ENCODE measurements around the gene CHAT.

Gene CHAT

DNA sequence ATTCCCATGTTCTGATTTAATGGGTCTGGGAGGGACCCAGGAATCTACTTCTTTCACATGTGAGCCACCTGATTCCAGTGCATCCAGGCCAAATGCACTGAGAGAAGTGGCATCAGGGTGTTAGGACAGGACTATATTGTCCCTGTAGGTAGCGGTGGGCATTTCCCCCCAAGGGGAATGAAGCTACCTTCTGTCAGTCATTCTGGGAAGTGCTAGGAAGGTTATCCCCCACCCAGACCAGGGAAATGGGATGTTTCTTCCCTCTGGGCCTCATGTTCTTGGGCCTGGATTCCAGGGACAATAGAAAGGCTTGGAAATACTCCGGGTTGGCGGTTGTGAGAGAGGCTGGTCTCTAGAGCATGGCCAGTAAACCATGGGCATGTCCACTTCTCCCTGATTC is 86.4 kb downstream of the CHAT start (continued):
- TF ChIP-seq, protein P1, sequence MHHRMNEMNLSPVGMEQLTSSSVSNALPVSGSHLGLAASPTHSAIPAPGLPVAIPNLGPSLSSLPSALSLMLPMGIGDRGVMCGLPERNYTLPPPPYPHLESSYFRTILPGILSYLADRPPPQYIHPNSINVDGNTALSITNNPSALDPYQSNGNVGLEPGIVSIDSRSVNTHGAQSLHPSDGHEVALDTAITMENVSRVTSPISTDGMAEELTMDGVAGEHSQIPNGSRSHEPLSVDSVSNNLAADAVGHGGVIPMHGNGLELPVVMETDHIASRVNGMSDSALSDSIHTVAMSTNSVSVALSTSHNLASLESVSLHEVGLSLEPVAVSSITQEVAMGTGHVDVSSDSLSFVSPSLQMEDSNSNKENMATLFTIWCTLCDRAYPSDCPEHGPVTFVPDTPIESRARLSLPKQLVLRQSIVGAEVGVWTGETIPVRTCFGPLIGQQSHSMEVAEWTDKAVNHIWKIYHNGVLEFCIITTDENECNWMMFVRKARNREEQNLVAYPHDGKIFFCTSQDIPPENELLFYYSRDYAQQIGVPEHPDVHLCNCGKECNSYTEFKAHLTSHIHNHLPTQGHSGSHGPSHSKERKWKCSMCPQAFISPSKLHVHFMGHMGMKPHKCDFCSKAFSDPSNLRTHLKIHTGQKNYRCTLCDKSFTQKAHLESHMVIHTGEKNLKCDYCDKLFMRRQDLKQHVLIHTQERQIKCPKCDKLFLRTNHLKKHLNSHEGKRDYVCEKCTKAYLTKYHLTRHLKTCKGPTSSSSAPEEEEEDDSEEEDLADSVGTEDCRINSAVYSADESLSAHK (tag by site-specific recombination; IDR thresholded peaks at IDR 0.05), result no peak
- TF ChIP-seq ZNF677 (tag by site-specific recombination; IDR thresholded peaks at IDR 0.05) (no peak), ZIC2 (tag by site-specific recombination; IDR thresholded peaks at IDR 0.05) (no peak), ZXDB (tag by site-specific recombination; IDR thresholded peaks at IDR 0.05) (no peak)

DNA sequence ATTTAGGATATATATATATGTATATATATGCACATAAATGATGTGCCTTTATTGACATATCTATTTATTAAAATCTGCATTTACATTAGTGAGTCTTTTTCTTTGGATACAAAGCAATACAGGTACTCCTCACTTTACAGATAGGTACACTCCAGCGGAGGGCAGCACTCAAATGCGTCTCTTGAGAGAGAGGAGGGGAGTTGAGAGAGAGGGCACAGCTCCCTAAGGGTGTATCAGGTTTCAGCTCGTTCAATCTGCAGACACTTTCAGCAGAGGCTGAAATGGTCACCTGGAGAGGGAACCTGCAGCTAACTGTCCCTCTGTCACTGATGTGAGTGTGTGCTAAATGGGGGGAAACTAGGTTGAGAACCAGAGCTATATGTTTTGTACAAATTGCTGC is 87.2 kb downstream of the CHAT start:
- no peaks in the 10 kb centered on the region for H3K9me3 ChIP-seq (ENCODE audit: control insufficient read depth, insufficient read depth, low read depth, low read length)
- ChIA-PET CTCF (interaction anchor here (0.6 to 1.0 kb wide), 3 partner anchors 13 to 524 kb away, joined by 3 to 4 read pairs (median 3); no protein-coding TSS in a partner anchor), POLR2A (no interaction called here)
- TF ChIP-seq GLIS1 (tag by site-specific recombination; IDR thresholded peaks at IDR 0.05), result peak; percentile 58
- no peak for TF ChIP-seq ZNF654 (tag by site-specific recombination; IDR thresholded peaks at IDR 0.05; ENCODE audit: low read depth)
- TF ChIP-seq, protein P2, sequence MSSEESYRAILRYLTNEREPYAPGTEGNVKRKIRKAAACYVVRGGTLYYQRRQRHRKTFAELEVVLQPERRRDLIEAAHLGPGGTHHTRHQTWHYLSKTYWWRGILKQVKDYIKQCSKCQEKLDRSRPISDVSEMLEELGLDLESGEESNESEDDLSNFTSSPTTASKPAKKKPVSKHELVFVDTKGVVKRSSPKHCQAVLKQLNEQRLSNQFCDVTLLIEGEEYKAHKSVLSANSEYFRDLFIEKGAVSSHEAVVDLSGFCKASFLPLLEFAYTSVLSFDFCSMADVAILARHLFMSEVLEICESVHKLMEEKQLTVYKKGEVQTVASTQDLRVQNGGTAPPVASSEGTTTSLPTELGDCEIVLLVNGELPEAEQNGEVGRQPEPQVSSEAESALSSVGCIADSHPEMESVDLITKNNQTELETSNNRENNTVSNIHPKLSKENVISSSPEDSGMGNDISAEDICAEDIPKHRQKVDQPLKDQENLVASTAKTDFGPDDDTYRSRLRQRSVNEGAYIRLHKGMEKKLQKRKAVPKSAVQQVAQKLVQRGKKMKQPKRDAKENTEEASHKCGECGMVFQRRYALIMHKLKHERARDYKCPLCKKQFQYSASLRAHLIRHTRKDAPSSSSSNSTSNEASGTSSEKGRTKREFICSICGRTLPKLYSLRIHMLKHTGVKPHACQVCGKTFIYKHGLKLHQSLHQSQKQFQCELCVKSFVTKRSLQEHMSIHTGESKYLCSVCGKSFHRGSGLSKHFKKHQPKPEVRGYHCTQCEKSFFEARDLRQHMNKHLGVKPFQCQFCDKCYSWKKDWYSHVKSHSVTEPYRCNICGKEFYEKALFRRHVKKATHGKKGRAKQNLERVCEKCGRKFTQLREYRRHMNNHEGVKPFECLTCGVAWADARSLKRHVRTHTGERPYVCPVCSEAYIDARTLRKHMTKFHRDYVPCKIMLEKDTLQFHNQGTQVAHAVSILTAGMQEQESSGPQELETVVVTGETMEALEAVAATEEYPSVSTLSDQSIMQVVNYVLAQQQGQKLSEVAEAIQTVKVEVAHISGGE (tag by site-specific recombination; conservative IDR thresholded peaks at IDR 0.05; ENCODE audit: low read depth), result 0 out of 2 replicates have a peak, but pooled peaks have one; percentile 12
- no peak for TF ChIP-seq ZBTB21 (tag by site-specific recombination; IDR thresholded peaks at IDR 0.05)
- no peak for TF ChIP-seq ZNF629 (tag by site-specific recombination; IDR thresholded peaks at IDR 0.05)
- TF ChIP-seq MZF1 (tag by site-specific recombination; IDR thresholded peaks at IDR 0.05; ENCODE audit: borderline replicate concordance), result 0 out of 2 replicates have a peak, but pooled peaks have one; percentile 41
- no peak for TF ChIP-seq ZNF202 (tag by site-specific recombination; IDR thresholded peaks at IDR 0.05; ENCODE audit: borderline replicate concordance)
- no peak for TF ChIP-seq ZSCAN30 (tag by site-specific recombination; IDR thresholded peaks at IDR 0.05)
- TF ChIP-seq, protein P3, sequence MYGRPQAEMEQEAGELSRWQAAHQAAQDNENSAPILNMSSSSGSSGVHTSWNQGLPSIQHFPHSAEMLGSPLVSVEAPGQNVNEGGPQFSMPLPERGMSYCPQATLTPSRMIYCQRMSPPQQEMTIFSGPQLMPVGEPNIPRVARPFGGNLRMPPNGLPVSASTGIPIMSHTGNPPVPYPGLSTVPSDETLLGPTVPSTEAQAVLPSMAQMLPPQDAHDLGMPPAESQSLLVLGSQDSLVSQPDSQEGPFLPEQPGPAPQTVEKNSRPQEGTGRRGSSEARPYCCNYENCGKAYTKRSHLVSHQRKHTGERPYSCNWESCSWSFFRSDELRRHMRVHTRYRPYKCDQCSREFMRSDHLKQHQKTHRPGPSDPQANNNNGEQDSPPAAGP (tag by site-specific recombination; IDR thresholded peaks at IDR 0.05), result no peak
- peak; percentile 41; the same call in 1 of the 2 replicates for TF ChIP-seq ZNF341 (tag by site-specific recombination; IDR thresholded peaks at IDR 0.05; ENCODE audit: low read depth)
- TF ChIP-seq YY2 (tag by site-specific recombination; IDR thresholded peaks at IDR 0.05), result no peak
- TF ChIP-seq, protein P4, sequence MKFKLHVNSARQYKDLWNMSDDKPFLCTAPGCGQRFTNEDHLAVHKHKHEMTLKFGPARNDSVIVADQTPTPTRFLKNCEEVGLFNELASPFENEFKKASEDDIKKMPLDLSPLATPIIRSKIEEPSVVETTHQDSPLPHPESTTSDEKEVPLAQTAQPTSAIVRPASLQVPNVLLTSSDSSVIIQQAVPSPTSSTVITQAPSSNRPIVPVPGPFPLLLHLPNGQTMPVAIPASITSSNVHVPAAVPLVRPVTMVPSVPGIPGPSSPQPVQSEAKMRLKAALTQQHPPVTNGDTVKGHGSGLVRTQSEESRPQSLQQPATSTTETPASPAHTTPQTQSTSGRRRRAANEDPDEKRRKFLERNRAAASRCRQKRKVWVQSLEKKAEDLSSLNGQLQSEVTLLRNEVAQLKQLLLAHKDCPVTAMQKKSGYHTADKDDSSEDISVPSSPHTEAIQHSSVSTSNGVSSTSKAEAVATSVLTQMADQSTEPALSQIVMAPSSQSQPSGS (tag by site-specific recombination; IDR thresholded peaks at IDR 0.05; ENCODE audit: low read depth), result no peak
- no peak for TF ChIP-seq SCRT1 (tag by site-specific recombination; IDR thresholded peaks at IDR 0.05; ENCODE audit: borderline replicate concordance)
- TF ChIP-seq ZNF585B (tag by site-specific recombination; IDR thresholded peaks at IDR 0.05), result no peak
- peak; percentile 50; the same call in 1 of the 2 replicates for TF ChIP-seq ZNF596 (tag by site-specific recombination; IDR thresholded peaks at IDR 0.05)
- no peak overlapping the region for H3K4me3 ChIP-seq (ENCODE audit: low read depth, low read length)
- no peaks in the 10 kb centered on the region for H3K4me1 ChIP-seq (ENCODE audit: control insufficient read depth, insufficient read depth, low read length)
- H3K27ac ChIP-seq (ENCODE audit: extremely low read depth, low read depth, low read length), result no peak overlapping the region
- no peaks in the 10 kb centered on the region for H3K36me3 ChIP-seq (ENCODE audit: control insufficient read depth in 2 of 2, insufficient read depth in 1 of 2, low read length in 2 of 2)
